ENCODE measurements around the gene SRRM3. TPM values are rescaled to one million over a fixed set of nuclear protein-coding genes. Genes with fewer than 3 reads are reported as not detected.

Gene SRRM3
- total RNA-seq, 2 experiments from 2014 or later: 0.09 TPM; not detected in 1

DNA sequence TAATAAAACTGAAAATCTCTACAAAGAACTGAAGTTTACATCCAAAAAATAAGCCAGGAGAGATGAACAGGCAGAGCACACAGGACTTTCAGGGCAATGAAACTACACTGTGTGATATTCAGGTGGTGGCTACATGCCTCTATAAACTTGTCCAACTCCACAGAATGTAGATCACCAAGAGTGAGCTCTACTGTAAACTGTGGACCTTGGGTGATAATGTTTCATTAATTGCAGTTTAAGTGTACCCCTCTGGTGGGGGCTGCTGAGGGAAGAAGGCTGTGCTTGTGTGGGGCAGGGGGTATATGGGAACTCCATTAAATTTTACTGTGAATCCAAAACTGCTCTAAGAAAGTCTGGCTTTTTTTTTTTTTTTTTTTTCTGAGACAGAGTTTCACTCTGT is 134.4 kb downstream of the SRRM3 start:
- Mint-ChIP-seq H3K36me3 (ENCODE audit: low read depth) (peaks cover 46% of the 10 kb centered on the region), H3K4me1 (peaks cover 42% of the 10 kb centered on the region), H3K9me3 (ENCODE audit: low read depth) (no peaks in the 10 kb centered on the region), H3K27me3 (no peaks in the 10 kb centered on the region), H3K4me3 (no peak overlapping the region), H3K27ac (no peak overlapping the region)
- POLR2A ChIA-PET: no interaction called here
- DNase-seq (no peak), ATAC-seq (no peak)
- CTCF ChIA-PET: interaction anchor here (1.1 to 1.3 kb wide), 2 partner anchors 16 to 22 kb away, joined by 3 to 5 read pairs; no protein-coding TSS in a partner anchor
- intact Hi-C loops (cut with DNase I, micrococcal nuclease): no loop called here

Other genes with a start within 250 kb of the SRRM3 start
- gene TMEM120A, start 207.3 kb upstream of the SRRM3 start, total RNA-seq: 10 to 100 TPM; 14.5 to 15.3 TPM
- 10 to 100 TPM; 47.5 to 50.5 TPM for gene STYXL1, start 153.9 kb upstream of the SRRM3 start, total RNA-seq
- 100 to 1,000 TPM; 257 to 328 TPM for gene MDH2, start 153.8 kb upstream of the SRRM3 start, total RNA-seq
- gene HSPB1, start 100.8 kb downstream of the SRRM3 start, total RNA-seq: 100 to 1,000 TPM in 1 of 2 experiments, 10 to 100 TPM in 1; 71.1 to 127 TPM
- gene YWHAG, start 157.1 kb downstream of the SRRM3 start, total RNA-seq: 100 to 1,000 TPM; 140 to 144 TPM
- gene SSC4D, start 207.8 kb downstream of the SRRM3 start, total RNA-seq: under 1 TPM; 0.79 to 0.91 TPM
- 1 to 10 TPM; 7.0 to 7.9 TPM for gene ZP3, start 223.1 kb downstream of the SRRM3 start, total RNA-seq